ENCODE measurements around the gene TNFRSF11A. TPM values are rescaled to one million over a fixed set of nuclear protein-coding genes. Genes with fewer than 3 reads are reported as not detected.

The TNFRSF11A gene
- under 0.01 and 0.29 TPM in 2 replicates for total RNA-seq

GRCh38 chr18:62324917-62325805 lies at the start of gene TNFRSF11A:
TSS of gene TNFRSF11A (plus strand) at chr18:62325310. CDS start at chr18:62325353, 43 bp downstream.

Other genes with a start within 250 kb of the TNFRSF11A start
- 26.2 and 27.3 TPM in 2 replicates for gene PIGN, start 138.3 kb upstream of the TNFRSF11A start, total RNA-seq
- 14.3 and 16.4 TPM in 2 replicates for gene RELCH, start 138.1 kb upstream of the TNFRSF11A start, total RNA-seq
- gene ZCCHC2, start 197.7 kb downstream of the TNFRSF11A start, total RNA-seq: 6.2 and 8.0 TPM in 2 replicates

All from cardiac ventricle fibroblast (primary cell).